Glomerular visceral epithelial cell (primary cell): ENCODE data around the gene PDE8A.
"Not testable (repeated sequence)": the region's sequence is repeated elsewhere in the genome, so short reads cannot be mapped to it uniquely, and the experiment has no call there.

ENCODE experiments used
- DNase-seq: peaks from one replicate; pipeline ENCODE4 v3.0.0-alpha.2; 2016; ENCODE audit errors: extremely low spot score

PDE8A gene

DNA sequence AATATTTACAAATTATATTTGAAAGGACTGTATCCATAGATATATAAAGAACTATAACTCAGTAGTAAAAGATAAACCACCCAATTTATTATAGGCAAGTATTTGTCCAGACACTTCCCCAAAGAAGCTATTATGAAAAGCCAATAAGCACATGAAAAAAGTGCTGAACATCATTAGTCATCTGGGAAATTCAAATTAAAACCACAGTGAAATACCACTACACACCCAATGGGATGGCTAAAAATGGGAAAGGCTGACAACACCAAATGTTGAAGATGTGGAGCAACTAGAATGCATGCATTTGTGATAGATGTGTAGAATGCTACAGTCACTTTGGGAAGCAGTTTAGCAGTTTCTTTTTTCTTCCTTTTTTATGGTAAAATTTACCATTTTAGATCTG lies 147.0 kb downstream of the PDE8A start:
- DNase-seq = no peak

DNA sequence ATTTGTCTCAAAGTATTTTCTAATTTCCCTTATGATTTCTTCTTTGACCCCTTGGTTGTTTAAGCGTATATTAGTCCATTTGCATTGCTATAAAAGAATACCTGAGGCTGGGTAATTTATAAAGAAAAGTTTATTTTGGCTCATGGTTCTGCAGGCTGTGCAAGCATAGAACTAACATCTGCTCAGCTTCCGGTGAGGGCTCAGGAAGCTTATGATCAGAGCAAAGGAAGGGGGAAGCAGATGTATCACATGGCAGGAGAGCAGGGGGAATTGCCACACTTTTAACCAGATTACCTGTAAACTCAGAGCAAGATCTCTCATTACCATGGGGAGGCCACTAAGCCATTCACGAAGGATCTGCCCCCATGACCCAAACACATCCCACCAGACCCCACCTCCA lies 148.2 kb downstream of the PDE8A start:
- DNase-seq = no peak

DNA sequence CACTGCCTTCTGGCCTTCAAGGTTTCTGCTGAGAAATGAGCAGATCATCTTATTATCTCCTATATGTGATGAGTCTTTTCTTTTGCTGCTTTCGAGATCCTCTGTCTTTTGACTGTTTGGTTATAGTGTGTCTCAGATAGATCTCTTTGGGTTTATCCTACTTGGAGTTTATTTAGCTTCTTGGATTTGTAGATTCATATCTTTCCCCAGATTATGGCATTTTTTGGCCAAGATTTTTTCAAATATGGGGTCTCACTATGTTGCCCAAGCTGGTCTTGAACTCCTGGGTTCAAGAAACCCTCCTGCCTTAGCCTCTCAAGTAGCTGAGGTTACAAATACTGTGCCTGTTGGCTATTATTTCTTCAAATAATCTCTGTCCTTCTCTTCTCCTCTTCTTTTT lies 150.3 kb downstream of the PDE8A start:
- DNase-seq = no peak

- no peak for DNase-seq
Observed at GRCh38 chr15:85133709-85134108, 152.1 kb downstream of the PDE8A start.

DNA sequence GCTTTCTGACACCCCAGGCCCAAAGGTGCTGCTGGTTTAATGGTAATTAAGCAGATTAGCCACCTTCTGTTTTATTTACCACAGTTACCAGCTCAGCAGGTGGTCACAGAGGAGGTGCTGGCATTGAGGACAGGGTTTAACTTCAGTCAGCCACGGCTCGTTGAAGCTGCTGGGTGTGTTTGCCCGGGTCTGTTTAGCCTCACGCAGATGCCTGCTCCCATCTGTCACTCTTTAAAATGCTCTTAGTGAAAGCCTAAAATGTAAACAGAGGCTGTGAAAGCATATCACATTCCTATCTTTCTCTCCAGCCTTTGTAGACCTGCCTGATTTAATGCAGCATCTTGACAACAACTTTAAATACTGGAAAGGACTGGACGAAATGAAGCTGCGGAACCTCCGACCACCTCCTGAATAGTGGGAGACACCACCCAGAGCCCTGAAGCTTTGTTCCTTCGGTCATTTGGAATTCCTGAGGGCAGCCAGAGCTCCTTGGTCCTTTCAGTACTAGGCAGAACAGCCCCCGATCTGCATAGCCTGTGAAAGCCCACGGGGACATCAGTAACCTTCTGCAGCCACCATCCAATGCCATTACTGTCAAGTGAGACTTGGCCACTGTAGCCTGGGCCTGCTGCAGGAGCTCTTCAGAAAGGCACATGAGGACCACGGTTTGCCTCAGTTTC lies 156.0 kb downstream of the PDE8A start:
- no peak for DNase-seq

- DNase-seq = no peak
Observed at GRCh38 chr15:85139391-85139790, 157.7 kb downstream of the PDE8A start.

DNA sequence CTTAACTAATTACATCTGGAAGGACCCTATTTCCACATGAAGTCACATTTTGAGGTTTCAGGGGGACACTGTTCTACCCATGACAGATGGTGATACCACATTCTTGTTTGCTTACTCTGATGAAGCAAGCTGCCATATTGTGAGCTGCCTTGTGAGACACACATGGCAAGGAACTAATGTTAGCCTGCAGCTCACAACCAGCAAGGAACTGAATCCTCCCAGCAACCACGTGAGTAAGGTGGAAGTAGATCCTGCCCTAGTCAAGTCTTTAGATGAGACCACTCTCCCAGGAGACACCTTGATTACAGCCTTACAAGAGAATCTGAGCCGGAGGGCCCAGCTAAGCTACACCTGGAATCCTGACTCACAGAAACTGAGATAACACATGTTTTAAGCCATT lies 160.1 kb downstream of the PDE8A start:
- DNase-seq = no peak

GRCh38 chr15:85142312-85142711 lies 160.7 kb downstream of the PDE8A start:
- DNase-seq = peak; percentile 64

DNA sequence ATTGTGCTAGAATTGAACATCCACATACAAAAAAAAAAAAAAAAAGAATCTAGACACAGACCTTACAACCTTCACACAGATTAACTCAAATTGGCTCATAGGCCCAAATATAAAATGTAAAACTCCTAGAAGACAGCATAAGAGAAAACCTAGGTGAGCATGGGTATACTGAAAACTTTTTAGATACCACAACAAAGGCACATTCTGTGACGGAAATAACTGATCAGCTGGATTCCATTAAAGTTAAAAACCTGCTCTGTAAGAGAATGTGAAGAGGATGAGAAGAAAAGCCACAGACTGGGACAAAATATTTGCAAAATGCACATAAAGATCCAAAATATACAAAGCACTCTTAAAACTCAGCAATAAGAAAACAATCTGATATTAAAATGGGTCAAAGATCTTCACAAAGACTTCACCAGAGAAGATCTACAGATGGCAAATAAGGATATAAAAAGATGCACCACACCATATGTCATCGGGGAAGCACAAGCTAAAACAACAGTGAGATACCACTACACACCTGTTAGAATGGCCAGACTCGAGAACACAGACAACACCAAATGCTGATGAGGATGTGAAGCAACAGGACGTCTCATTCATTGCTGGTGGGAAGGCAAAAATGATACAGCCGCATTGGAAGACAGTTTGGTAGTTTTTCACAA lies 167.9 kb downstream of the PDE8A start:
- DNase-seq = no peak

DNA sequence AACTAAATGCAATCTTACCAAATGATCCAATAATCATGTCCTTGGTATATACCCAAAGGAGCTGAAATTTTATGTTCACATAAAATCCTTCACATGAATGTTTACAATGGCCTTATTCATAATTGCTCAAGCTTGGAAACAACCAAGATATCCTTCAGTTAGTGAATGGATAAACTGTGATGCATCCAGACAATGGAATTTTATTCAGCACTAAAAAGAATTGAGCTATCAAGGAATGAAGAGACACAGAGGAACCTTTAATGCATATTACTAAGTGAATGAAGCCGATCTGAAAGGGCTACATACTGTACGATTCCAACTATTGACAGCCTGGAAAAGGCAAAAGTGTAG lies 168.4 kb downstream of the PDE8A start:
- no peak for DNase-seq

- DNase-seq = no peak
Observed at GRCh38 chr15:85151145-85151544, 169.5 kb downstream of the PDE8A start.

- no peak for DNase-seq
Observed at GRCh38 chr15:85151861-85152260, 170.2 kb downstream of the PDE8A start.

- DNase-seq = no peak
Observed at GRCh38 chr15:85154061-85154460, 172.4 kb downstream of the PDE8A start.

GRCh38 chr15:85155360-85155759 lies 173.7 kb downstream of the PDE8A start:
- DNase-seq = no peak

DNA sequence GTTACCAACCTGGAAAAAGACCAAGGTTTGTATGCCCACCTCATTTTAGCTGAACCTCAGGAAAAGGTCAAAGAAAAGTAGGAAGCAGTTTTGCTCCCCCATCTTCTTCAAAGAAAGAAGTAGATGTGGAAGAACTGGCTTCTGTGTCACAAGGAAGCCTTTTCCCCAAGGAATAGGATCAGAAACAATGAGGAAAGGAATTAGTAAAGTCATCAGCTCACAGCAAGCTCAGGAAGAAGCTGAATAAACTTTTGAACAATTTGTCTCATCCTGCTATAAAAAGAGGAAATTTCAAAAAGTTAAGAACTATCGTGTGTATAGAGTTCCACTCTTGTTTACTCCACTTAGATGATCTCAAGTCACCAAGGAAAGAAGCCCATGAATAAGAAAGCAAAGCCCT lies 174.2 kb downstream of the PDE8A start:
- DNase-seq = no peak

- no peak for DNase-seq
Observed at GRCh38 chr15:85157344-85157743, 175.7 kb downstream of the PDE8A start.

DNA sequence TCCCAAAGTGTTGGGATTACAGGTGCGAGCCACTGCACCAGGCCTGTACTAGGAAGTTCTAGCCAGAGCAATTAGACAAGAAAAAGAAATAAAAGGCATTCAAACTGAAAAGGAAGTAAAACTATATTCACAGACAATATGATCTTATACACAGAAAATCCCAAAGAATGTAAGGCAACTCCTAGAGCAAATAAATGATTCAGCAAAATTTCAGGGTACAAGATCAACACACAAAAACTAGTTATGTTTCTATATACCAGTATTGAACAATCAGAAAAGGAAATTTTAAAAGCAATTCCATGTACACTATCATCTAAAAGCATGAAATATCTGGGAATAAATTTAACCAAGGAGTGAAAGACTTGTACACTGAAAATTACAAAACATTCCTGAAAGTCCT lies 180.6 kb downstream of the PDE8A start:
- DNase-seq = no peak

GRCh38 chr15:85164841-85165466 lies 183.3 kb downstream of the PDE8A start:
- DNase-seq = no peak

GRCh38 chr15:85167568-85167967 lies 185.9 kb downstream of the PDE8A start:
- DNase-seq = no peak

DNA sequence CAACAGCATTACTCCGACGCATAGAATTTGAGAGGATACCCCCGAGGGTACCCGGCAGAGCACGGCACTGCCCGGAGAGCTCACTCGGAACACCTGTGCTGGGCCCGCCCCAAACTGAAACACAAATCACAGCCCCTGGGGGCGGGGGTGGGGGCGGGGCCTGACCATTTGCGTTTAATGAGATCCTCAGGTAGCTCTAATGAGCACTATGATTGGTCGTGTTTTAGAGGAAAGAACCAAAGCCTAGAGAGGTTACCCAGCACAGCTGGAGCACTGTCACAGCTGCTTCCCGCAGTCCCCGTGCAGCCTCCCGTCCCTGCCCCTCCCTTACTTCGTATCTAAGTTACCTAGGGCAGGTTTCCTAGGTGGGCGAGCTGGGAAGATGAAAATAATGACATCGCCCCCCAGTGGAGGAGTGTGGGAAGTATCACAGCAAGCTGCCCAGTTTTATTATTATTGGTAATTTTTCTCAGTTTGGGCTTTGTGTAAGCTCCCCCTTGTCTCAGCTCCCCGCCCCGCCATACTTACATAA lies 187.1 kb downstream of the PDE8A start:
- peak; percentile 57 for DNase-seq

- no peak for DNase-seq
Observed at GRCh38 chr15:85171736-85172135, 190.1 kb downstream of the PDE8A start.

DNA sequence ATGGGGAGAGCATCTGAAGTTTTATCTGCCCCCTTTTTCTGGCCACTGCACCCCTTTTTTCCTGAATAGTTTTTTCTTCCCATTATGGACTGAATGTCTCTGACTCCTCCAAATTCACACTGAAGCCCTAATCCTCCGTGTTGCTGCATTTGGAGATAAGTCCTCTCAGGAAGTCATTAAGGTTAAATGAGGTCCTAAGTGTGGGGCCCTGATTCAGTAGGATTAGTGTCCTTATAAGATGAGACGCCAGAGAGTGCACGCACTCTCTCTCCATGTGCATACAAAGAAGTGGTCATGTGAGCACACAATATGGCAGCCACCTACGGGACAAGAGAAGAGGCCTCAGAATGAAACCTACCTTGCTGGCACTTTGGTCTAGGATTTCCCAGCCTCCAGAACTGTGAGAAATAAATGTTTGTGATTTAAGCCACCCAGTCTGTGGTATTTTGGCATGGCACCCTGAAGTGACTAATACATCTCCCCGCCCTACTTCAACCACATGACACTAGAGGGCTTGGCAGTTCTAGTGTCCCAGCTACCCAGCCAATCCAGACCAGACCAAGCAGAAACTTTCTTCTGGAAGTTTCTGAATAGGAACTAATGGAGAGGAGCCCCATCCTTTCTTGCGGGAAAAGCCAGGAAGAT lies 191.3 kb downstream of the PDE8A start:
- no peak for DNase-seq

- not testable (repeated sequence) for DNase-seq
Observed at GRCh38 chr15:85173630-85174029, 192.0 kb downstream of the PDE8A start.
